C1 segment of cervical spinal cord (tissue), 14 donors: ENCODE measurements around the gene FAM177B.

Experiments used
- DNase-seq, 14 donors: peaks; one replicate each; lab custom pipeline; 2025; lab: John Stamatoyannopoulos, UW

FAM177B gene

DNA sequence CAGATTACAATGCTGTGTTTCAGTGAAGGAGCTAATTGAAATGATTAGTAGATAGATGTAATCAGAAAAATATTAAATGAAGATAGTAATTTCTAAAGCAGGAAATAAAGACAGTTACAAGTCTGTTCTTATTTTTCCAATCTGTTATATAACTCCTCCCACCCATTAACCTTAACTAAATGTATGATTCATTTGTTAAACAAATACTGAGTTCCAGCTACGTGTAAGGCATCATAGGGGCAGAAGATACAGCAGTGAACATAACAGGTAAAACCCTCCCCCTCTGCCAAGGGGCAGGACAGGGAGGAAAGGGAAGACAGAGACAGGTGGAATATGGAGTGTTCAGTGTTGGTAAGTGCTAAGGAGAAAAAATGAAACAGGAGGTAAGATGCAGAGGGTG, at the start of gene FAM177B:
Gene FAM177B, plus strand, starts transcription at position 231 of the 400 bp plus-strand sequence. CDS start 9,344 bp downstream, outside the sequence.
- no peak for DNase-seq

DNA sequence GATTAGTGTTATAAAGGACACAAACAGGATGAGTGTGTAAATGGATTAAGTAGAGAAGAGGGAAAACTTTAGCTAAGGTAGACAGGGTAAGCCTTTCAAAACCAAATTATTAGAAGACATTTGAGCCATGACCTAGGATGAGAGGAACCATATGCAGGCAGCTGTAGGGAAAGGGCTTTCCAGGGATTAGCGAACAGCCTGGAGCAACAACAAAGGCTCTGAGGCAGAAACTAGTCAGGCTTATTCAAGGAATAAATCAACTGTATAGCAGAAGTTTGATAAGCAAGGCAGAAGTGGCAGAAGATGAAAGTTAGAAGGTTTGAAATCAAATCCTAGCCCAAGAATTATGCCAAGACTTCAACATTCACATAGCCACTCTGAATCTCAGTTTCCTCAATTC, 46.0 kb upstream of the FAM177B start:
- no peak for DNase-seq

DNA sequence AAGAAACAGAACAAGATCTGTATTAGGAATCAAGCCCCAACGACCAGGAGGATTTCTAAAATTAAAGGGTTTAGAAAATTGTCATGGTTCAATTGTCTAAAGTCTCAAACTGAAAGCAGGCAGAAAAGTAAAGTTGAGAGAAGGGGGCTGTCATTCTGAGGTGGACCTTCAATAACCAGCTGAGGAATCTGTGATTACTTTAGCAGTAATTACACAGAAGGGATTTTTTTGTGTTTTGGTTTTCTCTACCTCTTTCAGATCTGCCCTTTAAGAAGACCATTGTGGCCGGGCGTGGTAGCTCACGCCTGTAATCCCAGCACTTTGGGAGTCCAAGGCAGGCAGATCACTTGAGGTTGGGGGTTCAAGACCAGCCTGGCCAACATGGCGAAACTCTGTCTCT, 42.1 kb upstream of the FAM177B start:
- DNase-seq = no peak

DNA sequence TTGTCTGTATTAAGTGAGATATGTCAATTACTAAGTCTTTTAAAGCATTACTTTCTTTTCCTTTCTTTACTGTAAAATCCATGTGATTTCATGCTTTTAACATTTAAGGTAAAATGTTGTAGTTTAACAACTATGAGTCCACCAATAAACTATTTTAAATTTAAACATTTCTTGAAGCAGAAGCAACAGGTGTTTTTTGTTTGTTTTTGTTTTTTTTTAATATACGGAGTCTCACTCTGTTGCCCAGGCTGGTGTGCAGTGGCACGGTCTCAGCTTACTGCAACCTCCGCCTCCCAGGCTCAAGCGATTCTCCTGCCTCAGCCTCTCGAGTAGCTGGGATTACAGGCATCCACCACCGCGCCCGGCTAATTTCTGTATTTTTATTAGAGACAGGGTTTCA, 40.3 kb upstream of the FAM177B start:
- no peak for DNase-seq

DNA sequence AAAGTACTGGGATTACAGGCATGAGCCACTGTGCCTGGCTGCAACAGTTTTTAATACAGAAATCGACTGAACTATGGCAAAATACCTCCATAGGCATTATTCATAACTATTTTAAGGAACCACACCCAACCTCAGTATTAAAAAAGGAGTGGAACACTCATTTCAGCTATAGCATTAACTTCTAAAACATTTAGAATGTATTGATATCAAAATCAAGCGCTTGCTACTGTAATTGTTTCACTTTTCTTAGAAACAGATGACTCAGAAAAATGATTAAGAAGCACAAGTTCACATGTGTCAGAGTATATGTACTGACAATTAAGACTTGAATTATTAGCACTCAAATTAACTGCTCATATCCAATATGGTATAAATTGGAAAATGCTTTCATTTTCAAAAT, 39.8 kb upstream of the FAM177B start:
- no peak for DNase-seq

DNA sequence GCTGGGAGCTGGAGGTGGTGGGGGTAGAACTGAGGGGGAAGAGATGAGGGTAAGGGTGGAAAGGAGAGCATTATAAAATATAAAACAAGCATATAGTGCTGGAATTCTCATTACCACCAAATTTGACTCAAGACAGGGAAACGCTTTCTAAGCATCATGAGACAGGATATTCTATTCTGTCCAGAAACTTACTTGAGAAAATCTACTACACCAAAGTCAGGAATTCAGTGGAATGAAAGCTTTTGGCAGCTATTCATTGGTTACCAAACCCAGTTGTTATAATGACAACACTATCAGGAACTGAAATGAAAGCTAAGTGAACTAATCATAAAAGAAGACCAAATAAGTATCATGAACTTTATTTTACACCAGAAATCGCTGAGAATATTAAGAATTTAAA, 39.2 kb upstream of the FAM177B start:
- DNase-seq = no peak

DNA sequence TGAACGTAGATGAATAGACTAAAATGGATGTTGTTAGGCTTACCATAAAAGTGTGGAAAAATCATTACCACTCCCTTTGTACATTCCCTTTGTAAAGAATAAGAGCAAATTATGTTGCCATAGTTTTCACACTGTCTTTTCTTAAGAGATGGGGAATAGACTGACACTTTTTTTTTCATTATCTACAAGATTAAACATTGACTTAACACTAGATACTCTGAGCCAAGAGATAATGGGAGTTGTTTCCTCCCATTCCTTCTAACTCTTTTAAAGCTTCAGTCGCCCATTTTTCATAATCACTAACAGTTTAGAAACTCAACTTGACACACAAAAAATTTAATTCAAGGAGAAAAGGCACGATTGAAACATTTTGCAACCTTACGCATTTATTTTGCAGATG, 34.8 kb upstream of the FAM177B start:
- no peak for DNase-seq

DNA sequence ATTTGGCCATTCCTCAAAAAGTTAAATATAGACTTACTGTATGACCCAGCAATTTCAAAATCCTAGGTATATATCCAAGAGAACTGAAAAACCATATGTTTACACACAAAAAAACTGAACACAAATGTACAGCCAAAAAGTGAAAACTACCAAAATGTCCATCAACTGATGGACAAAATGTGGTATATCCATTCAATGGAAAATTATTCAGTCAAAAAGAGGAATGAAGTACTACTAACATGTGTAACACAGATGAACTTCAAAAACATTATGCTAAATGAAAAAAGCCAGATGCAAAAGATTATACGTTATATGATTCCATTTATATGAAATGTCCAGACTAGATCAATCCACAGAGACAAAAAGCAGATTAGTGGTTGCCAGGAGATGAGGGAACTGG, 32.7 kb upstream of the FAM177B start:
- no peak for DNase-seq

DNA sequence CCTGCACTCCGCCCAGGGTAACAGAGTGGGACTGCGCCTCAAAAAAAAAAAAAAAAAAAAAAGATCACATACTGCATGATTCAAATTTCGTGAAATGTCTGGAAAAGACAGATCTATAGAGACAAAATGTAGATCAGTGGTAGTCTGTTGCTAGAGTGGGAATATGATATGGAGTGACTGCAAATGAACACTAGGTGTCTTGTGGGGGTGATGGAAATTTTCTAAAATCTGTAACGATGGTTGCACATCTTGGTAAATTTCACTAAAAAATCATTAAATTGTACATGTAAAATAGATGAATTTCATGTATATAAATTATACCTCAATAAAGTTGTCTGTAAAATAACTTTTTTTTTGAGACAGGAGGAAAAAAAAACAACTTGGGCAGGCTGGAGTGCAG, 30.2 kb upstream of the FAM177B start:
- DNase-seq = no peak

DNA sequence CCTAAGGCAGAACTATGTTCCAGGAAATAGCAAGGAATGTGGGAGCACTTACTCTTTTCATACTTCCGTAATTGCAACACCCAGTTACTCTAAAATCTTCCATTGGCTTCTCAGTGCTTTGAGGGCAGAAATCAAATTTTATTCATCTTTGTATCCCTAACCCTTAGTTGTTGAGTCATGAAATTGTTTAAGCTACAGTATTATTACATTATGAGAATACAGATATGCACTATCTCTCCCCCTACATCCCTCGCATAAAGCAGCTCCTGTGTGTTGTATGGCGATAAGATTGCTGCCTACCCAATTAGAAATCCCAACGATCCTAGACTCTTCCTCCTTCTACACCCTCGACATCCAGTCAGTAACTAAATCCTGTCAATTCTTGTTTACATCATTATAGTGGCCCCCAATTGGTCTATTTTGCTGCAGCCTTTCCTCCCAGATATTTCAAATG, 27.3 kb upstream of the FAM177B start:
- no peak for DNase-seq

DNA sequence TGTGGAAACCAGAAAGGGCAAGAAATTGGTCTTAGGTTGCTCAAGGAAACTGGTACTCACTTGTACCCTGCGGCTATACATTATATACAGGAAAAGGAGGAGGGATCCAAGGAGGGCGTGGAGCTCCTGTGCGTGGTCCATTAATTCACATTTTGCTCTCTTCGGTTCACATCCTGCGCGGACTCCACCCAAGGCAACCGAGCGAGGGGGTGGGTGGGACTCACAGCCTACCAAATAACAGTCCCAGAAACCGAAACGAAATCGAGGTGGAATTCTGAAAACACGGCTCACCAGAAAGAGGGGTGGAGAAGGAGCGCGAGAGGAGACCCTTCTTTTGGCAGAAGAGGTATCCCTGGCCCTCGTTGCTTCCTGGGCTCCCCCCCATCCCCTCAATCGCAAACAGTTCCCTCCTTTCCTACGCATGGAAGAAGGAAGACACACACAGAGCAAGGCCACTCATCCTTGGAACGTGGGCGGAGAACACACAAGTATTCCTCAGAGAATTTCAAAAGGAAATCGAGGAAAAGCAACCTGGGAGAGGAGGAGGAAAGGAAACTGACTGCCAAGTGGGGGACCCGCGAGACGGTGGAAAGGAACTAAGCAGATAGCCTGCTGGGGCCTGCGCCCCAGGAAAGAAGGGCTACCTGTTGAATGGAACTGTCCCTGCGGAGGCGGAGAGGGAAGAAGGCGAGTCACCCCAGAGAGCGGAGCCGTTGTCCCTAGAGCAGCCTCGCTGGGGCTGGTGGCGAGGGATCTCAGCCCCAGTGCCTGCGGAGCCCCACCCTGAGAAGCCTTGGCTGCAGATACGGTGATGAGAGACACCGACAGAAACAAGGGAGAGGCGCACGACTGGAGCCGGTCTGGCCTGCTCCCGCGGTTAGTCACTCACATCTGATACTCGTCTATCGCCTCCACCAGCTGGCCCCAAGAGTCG, 25.4 kb upstream of the FAM177B start:
- peak in 12 of 14 donors; percentile 12 to 74 (median 52) for DNase-seq

DNA sequence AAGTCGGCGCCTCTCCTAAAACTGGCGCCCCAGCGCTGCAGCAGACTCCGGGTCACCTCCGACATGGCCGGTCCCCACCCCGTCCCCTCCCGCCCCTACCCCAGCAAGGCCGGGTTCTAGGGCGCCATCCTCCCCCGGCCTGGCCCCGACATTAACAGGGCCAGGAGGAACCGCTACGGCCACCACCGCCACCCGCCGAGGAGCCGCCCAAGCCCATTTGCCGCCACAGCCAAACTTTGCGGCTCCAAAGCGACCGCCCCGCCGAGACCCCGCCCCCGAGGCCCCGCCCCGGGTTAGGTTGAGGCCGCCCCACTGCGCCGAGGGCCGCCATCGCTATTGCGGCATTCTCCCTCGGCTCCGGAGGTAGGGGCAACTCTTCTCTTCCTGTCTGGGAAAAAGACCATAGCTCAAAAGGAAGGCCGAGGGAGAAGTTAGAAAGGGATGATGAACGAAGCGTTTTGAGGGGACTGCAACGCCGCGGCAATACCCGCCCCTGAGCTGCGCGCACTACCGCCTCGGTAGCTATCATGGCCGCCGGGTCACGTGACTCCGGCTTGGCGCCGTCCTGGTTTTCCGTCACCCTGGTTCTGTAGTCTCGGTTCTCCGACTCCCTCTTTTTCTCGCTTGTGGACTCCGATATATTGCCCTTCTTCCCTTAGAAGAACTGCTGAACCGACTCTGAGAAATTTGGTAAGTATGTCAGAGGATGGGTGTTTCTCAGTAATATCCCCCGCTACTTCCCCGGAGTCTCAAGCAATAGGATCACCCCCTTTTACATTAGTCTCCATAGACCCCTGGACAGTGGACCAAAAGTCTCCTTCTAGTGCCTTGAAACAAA, 24.5 kb upstream of the FAM177B start, which contains the start of the genes AIDA and BROX:
Gene AIDA, minus strand, starts transcription at position 239 of the 838 bp plus-strand sequence. Its CDS starts 174 bp downstream, at position 65.
Gene BROX, plus strand, starts transcription at position 312 of the 838 bp plus-strand sequence. CDS start 3,136 bp downstream, outside the sequence.
- peak; percentile 83 to 99 (median 94) for DNase-seq

DNA sequence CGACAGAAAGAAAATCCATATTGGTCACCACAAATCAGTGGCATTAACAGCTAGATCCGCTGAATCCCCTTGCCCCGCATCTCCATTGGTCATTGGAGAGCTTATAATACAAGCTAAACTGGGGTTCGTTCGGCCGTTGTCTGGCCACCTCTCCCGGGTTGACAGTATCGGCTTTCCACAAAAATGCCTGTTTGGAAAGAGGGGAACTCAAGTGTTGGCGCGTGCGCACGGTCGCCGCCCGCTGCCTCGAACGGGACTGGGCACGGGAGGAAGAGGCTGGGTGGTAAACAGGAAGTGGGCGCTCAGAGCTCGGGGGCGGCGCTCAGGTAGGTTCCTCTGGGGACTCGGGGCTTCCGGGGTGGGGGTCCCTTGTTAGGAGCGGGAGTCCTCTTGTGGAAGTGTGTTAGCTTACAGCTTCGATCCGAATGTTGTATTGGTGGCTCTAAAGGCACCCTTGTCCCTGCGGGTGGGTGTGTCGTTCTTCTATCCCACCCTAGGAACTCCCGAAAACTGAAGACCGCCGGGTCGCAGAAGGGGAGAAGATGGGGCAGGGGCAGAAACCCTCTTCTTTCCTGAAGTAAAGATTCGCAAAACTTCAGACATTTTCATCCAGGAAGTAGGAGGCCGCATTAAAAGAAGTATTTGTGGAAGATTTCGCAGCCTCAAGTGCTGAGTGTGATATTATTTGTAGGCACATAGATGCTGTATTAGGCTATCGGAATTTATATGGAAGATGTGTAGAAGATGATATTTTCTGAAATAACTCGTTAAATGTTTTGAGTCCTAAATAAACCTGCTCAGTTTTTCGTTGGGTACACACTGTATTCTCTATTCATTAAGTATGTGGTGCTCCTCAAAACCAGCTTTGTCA, 23.7 kb upstream of the FAM177B start:
- DNase-seq = peak; percentile 49 to 95 (median 92)

DNA sequence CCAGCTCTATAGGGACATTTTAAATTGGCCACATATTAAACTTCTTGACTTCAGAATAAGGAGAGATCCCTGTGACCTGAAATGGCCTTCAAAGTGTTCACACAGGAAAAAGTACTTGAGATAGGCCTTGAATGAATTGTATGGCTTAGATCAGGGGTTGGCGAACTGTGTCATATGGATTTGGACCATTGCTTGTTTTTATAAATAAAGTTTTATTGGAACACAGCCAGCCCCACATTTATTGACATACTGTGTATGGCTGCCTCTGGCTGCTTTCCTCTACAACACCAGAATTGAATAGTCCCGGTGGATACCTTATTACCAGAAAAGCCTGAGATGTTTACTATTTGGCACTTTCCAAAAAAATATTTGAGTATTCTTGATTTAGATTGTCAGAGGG, 20.6 kb upstream of the FAM177B start:
- no peak for DNase-seq

DNA sequence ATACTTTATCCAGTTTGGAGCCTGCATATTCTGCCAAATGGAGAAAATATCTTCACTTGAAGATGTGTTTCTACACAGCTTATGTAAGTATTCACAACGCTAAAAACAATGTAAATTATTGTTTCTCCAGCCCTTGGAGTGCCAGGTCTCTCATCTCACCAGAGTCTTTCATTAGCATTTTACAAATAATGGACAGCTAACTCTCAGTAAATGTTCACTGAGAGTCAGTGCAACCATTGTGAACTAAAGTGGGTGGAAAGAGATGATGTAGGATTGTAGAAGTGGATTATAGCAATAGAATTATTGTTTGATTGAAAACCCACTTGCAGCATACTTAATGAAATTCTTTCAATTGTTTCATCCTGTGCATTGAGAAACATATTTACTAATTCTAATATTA, 8.3 kb upstream of the FAM177B start:
- no peak for DNase-seq

DNA sequence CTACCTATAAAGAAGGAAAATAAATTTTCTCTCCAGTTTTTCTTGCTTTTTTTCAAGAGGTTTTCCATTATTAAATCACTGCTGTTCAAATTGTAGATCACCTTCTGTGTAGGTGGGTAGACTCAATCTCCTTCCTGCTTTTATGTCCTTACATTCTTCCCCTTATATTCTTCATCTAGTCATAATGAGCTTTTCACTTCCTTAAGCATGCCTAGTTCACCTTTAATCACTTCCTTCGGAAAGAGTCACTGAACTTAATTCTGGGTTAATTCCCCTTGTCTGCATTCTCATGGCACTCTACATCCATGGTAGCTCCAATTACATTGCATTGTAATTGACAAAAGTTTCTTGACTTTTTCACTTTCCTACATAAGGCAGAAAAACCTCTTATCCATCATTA, 6.1 kb upstream of the FAM177B start:
- DNase-seq = no peak

DNA sequence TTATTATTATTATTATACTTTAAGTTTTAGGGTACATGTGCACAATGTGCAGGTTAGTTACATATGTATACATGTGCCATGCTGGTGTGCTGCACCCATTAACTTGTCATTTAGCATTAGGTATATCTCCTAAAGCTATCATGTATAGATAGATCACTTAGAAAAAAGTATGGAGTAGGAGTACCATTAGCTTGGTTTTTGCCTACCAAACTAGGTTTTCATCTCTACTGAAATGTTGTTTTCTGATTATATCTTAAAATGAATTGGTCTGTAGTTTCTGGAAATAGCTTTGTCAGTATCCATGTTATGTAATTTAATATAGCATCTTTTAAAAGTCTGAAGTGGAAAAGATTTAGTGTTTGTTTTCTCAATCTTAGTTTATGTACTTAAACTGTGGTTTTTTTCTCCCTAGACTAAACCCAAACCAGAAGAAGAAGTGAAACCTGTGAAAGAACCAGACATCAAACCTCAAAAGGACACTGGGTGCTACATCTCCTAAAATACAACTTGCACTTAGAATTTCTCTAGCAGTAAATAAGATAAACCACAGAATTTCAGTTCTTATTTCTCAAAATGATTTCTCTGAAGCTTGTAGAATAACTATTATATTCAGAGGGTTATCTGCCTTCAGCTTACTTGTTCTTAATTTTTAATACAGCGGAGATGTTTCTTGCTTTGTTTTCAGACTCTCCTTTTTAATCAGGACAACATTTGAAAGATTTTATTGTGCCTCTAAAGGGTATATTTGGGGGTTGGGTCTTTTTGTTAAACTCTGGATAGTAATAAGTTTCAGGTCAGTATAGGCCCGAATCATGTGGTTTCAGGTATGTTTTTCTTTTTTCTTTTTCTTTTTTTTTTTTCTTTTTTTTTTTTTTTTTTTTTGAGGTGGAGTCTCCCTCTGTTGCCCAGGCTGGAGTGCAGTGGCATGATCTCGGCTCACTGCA, 4.5 kb upstream of the FAM177B start:
- DNase-seq = no peak

DNA sequence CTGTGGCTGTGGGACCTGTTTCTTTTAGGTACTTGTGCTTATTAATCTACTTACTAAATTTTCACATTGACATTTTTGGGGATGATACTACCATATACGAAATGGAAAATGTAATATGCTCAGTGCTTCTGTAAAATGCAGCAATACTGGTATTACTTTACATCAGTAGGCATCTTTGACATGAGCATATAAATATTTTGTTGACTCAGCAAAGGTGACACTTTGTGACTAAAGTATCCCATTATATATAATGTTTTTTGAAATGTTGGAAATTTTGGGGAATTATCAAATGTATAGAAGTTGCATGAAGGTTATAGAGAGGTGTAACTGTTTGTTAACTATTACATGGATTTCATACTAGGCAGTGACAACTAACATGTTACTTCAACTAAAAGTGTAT, 2.3 kb upstream of the FAM177B start:
- DNase-seq = no peak

DNA sequence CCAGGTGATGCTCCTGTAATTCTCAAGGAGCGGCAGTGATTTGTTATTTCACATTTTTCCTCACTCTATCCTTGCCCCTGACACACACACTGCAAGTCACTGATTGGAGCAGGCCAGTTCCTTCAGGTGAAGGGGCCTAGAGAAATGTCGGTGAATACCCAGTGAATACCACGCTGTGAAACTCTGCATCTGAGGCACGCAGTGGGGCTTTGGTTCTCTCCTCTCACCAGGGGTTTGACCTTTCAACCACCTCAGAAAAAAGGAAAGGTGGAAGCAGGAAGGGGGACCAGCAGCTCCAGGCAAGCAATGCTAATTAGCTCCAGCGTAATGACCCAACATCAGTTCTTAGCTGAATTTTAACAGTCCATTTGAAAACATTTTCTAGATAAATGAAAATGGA, 532 bp upstream of the FAM177B start:
- no peak for DNase-seq

DNA sequence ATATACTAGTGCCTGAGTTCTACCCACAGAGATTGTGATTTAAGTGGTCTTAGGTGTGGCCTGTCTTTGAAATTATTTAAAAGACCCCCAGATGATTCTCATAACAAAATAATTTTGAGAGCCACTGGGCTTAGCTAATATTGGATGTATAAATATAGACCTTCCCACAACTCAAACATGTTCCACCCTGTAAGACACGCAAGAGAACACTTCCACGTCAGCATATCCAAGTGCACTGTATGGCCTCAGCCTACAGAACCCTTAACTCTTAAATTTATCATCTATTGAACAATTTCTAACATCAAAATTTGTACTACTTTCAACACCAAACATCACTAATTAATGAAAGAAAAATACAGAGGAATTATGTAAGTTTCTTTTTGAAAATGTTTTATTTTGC, 2.5 kb downstream of the FAM177B start:
- no peak for DNase-seq
